Measurements from ENCODE around the gene SMIM44. TPM values are rescaled to one million over a fixed set of nuclear protein-coding genes. Genes with fewer than 3 reads are reported as not detected.

SMIM44 gene
- total and polyA plus RNA-seq, 9 of the 15 experiments (the other 6 are each of a cell fraction or from before 2014, with no cell fraction given): not detected

DNA sequence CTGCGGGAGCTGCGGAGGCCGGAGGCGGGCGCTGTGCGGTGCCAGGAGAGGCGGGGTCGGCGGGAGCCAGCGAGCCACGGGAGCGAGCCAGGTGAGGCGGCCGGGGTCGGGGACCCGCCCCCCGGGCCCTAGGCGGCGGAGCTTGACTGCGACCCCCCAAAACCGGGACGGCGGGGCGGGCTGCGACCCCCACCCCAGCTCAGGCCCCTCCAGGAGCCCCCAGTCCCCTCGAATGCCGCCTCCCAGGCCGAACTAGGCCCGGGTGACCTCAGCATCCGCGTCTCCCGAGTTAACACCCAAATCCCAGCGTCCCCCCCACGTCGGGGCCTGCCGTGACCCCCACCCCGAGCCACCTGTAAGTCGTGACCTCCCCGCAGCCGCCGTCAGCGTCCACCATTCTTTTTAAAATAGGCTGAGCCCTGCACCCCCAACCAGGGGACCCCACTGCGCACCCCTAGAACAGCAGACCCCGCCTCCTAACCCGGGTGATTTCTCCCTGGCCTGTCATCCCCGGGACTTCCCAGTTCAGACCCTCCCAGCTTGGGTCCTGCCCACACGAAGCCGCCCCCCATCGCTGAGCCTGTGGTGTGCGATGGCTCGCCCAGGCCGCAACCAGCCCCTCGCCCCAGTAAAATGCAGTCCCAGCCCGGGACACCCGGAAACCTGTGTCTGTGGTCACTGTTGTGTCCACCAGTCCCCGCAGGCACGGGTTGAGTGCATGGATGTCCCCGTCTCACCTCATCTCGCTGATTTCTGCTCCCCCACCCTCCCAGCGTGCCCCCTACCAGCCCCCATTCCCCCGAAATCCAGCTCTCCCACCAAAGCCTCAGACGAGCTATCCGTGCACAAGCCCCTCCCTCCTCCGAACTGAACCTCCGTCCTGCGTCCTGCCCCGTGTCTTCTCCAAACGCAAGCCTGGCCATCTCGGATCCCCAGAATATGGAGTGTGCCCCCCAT, 23.4 kb upstream of the SMIM44 start (continued):
- TF ChIP-seq, protein P1, sequence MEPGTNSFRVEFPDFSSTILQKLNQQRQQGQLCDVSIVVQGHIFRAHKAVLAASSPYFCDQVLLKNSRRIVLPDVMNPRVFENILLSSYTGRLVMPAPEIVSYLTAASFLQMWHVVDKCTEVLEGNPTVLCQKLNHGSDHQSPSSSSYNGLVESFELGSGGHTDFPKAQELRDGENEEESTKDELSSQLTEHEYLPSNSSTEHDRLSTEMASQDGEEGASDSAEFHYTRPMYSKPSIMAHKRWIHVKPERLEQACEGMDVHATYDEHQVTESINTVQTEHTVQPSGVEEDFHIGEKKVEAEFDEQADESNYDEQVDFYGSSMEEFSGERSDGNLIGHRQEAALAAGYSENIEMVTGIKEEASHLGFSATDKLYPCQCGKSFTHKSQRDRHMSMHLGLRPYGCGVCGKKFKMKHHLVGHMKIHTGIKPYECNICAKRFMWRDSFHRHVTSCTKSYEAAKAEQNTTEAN (CRISPR knock-in tag; IDR thresholded peaks at IDR 0.05): no peak
- TF ChIP-seq, protein P2, sequence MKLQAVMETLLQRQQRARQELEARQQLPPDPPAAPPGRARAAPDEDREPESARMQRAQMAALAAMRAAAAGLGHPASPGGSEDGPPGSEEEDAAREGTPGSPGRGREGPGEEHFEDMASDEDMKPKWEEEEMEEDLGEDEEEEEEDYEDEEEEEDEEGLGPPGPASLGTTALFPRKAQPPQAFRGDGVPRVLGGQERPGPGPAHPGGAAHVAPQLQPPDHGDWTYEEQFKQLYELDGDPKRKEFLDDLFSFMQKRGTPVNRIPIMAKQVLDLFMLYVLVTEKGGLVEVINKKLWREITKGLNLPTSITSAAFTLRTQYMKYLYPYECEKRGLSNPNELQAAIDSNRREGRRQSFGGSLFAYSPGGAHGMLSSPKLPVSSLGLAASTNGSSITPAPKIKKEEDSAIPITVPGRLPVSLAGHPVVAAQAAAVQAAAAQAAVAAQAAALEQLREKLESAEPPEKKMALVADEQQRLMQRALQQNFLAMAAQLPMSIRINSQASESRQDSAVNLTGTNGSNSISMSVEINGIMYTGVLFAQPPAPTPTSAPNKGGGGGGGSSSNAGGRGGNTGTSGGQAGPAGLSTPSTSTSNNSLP (IDR thresholded peaks at IDR 0.05; ENCODE audit: borderline replicate concordance, low read depth, low read length): no peak
- TF ChIP-seq RBM22 (IDR thresholded peaks at IDR 0.05; ENCODE audit: low read depth, low read length, poor library complexity, severe bottlenecking) (peak; percentile 6), NRF1 (conservative IDR thresholded peaks at IDR 0.05 in 1 of 2, IDR thresholded peaks at IDR 0.05 in 1 of 2) (no peak), TGIF2 (CRISPR knock-in tag; IDR thresholded peaks at IDR 0.05) (0 out of 2 replicates have a peak, but pooled peaks have one; percentile 45), RBFOX2 (IDR thresholded peaks at IDR 0.05; ENCODE audit: low read depth, low read length) (no peak), MAFG (tag; conservative IDR thresholded peaks at IDR 0.05) (no peak), RBM39 (optimal IDR thresholded peaks at IDR 0.05; ENCODE audit: low read depth, low read length) (no peak), SMARCB1 (IDR thresholded peaks at IDR 0.05; ENCODE audit: insufficient read length, low read depth) (no peak), TAF1 (IDR thresholded peaks at IDR 0.05; ENCODE audit: control insufficient read depth, extremely low read depth, insufficient read depth, low read length, severe bottlenecking) (peak; percentile 18), KHSRP (IDR thresholded peaks at IDR 0.05) (no peak), HSF4 (CRISPR knock-in tag; IDR thresholded peaks at IDR 0.05; ENCODE audit: borderline replicate concordance) (no peak), DPF2 (IDR thresholded peaks at IDR 0.05) (no peak), RBBP5 (IDR thresholded peaks at IDR 0.05; ENCODE audit: borderline replicate concordance, insufficient read depth, low read length, poor library complexity, severe bottlenecking) (peak; percentile 63)
- TF ChIP-seq, protein P3, sequence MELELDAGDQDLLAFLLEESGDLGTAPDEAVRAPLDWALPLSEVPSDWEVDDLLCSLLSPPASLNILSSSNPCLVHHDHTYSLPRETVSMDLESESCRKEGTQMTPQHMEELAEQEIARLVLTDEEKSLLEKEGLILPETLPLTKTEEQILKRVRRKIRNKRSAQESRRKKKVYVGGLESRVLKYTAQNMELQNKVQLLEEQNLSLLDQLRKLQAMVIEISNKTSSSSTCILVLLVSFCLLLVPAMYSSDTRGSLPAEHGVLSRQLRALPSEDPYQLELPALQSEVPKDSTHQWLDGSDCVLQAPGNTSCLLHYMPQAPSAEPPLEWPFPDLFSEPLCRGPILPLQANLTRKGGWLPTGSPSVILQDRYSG (tag; conservative IDR thresholded peaks at IDR 0.05; ENCODE audit: low read depth): no peak
- TF ChIP-seq, protein P4, sequence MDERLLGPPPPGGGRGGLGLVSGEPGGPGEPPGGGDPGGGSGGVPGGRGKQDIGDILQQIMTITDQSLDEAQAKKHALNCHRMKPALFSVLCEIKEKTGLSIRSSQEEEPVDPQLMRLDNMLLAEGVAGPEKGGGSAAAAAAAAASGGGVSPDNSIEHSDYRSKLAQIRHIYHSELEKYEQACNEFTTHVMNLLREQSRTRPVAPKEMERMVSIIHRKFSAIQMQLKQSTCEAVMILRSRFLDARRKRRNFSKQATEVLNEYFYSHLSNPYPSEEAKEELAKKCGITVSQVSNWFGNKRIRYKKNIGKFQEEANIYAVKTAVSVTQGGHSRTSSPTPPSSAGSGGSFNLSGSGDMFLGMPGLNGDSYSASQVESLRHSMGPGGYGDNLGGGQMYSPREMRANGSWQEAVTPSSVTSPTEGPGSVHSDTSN (CRISPR knock-in tag; IDR thresholded peaks at IDR 0.05; ENCODE audit: low read depth): no peak
- TF ChIP-seq, protein P4 (tag; conservative IDR thresholded peaks at IDR 0.05; ENCODE audit: low read depth): no peak
- TF ChIP-seq, protein P5, sequence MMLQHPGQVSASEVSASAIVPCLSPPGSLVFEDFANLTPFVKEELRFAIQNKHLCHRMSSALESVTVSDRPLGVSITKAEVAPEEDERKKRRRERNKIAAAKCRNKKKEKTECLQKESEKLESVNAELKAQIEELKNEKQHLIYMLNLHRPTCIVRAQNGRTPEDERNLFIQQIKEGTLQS (IDR thresholded peaks at IDR 0.05): 0 out of 2 replicates have a peak, but pooled peaks have one; percentile 6
- TF ChIP-seq, protein P5 (CRISPR knock-in tag; conservative IDR thresholded peaks at IDR 0.05): no peak

Measured in K562 (cell line).